ENCODE results near the gene ATRIP. TPM values are rescaled to one million over a fixed set of nuclear protein-coding genes. Genes with fewer than 3 reads are reported as not detected.

ATRIP gene
- total RNA-seq, 1 experiment from 2014 or later: 16.1 TPM

DNA sequence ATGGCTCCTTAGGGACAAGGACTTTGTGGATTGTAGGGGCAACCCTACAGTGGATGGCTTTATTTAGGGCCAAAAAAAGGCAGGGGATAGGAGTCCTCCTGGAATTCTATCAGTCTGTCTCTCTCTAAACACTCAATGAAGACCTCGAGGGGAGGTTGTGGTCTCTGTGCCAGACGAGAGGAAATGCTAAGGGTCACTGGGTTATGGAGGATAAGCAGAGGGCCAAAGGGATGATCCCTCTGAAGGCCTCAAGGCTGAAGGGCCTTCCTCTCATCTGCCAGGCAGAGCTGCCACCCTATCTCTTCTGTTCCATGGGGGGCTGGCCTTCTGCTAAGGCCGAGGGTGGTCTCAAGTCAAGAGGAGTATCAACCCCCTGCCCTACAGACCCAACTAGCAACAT, 43.6 kb upstream of the ATRIP start:
- no peak overlapping the region for H3K4me2 ChIP-seq (ENCODE audit: low read length)
- no peak for ATAC-seq
- no peaks in the 10 kb centered on the region for H4K20me1 ChIP-seq (ENCODE audit: low read length)
- no peaks in the 10 kb centered on the region for H3F3A ChIP-seq (ENCODE audit: low read length, unreplicated experiment)
- H3K9ac ChIP-seq (ENCODE audit: low read length): no peak overlapping the region
- TF ChIP-seq EZH2 (IDR thresholded peaks at IDR 0.05; ENCODE audit: low read length, unreplicated experiment): no peak
- TF ChIP-seq EZH2phosphoT487 (IDR thresholded peaks at IDR 0.05; ENCODE audit: borderline replicate concordance, low read length): no peak
- no peak for TF ChIP-seq CTCF (conservative IDR thresholded peaks at IDR 0.05; ENCODE audit: low read depth, low read length)
- H3K79me2 ChIP-seq (ENCODE audit: low read length): no peaks in the 10 kb centered on the region
- H2AFZ ChIP-seq (ENCODE audit: low read length): no peak overlapping the region
- H3K4me3 ChIP-seq (ENCODE audit: low read length): no peak overlapping the region
- H3K36me3 ChIP-seq (ENCODE audit: low read depth, low read length): no peaks in the 10 kb centered on the region
- no TSS peak for BruUV-seq (replicated peaks)
- no peak for DNase-seq
- no peak overlapping the region for H3K27ac ChIP-seq (ENCODE audit: low read length)
- H3K27me3 ChIP-seq (ENCODE audit: low read length): no peaks in the 10 kb centered on the region
- POLR2A ChIA-PET (ENCODE audit: unreplicated experiment): no interaction called here
- H3K9me3 ChIP-seq (ENCODE audit: low read length): no peaks in the 10 kb centered on the region
- H3K4me1 ChIP-seq (ENCODE audit: insufficient read depth, low read length): peaks cover 11% of the 10 kb centered on the region; the same call in 1 of the 2 replicates
- intact Hi-C loops (cut with micrococcal nuclease): no loop called here
- CTCF ChIA-PET: no interaction called here
- no peaks in the 10 kb centered on the region for H3K9me2 ChIP-seq (replicated peaks; ENCODE audit: low read length)

- no TSS peak for BruUV-seq (replicated peaks)
- Histone ChIP-seq H4K20me1 (ENCODE audit: low read length) (no peaks in the 10 kb centered on the region), H3K9me3 (ENCODE audit: low read length) (no peaks in the 10 kb centered on the region), H2AFZ (ENCODE audit: low read length) (no peak overlapping the region), H3K27me3 (ENCODE audit: low read length) (no peaks in the 10 kb centered on the region), H3K4me3 (ENCODE audit: low read length) (no peak overlapping the region), H3K79me2 (ENCODE audit: low read length) (no peaks in the 10 kb centered on the region), H3K4me1 (ENCODE audit: insufficient read depth, low read length) (peaks cover 11% of the 10 kb centered on the region; the same call in 1 of the 2 replicates), H3K36me3 (ENCODE audit: low read depth, low read length) (no peaks in the 10 kb centered on the region), H3K27ac (ENCODE audit: low read length) (no peak overlapping the region), H3K4me2 (ENCODE audit: low read length) (no peak overlapping the region), H3K9me2 (replicated peaks; ENCODE audit: low read length) (no peaks in the 10 kb centered on the region), H3K9ac (ENCODE audit: low read length) (no peak overlapping the region), H3F3A (ENCODE audit: low read length, unreplicated experiment) (no peaks in the 10 kb centered on the region)
- DNase-seq (no peak), ATAC-seq (no peak)
- no peak for TF ChIP-seq CTCF (conservative IDR thresholded peaks at IDR 0.05; ENCODE audit: low read depth, low read length)
- no peak for TF ChIP-seq EZH2 (IDR thresholded peaks at IDR 0.05; ENCODE audit: low read length, unreplicated experiment)
- TF ChIP-seq EZH2phosphoT487 (IDR thresholded peaks at IDR 0.05; ENCODE audit: borderline replicate concordance, low read length): no peak
- intact Hi-C loops (cut with micrococcal nuclease): no loop called here
- CTCF ChIA-PET: interaction anchor here (1.8 kb wide), 1 partner anchor 32 kb away, joined by 6 read pairs; no protein-coding TSS in a partner anchor
- POLR2A ChIA-PET (ENCODE audit: unreplicated experiment): no interaction called here
Observed at GRCh38 chr3:48403533-48404439, 42.8 kb upstream of the ATRIP start.

Data from PC-3 (cell line).